ENCODE results near the gene SLFNL1. TPM values are rescaled to one million over a fixed set of nuclear protein-coding genes. Genes with fewer than 3 reads are reported as not detected.

SLFNL1 gene
- total and polyA plus RNA-seq, 9 donors: 0.05 to 1.2 (median 0.62) TPM

DNA sequence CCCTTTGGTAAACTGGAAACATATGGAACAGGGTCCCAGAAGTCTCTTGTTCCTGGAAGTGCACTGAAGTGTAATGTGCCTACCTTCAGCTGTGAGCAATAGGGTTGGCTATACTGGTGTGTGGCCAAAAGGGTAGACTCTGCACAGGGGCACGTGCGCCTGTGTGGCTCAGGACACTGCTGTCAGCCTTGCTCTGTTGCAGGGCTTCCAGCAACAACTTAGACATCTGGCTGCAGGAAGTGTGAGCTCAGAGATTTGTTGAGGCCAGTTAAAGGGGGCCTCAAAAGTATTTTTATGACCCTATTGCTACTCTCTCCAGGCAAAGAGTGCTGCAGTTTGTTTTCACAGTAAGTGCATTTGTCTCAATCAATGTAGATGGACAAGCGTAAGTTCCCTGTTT is 34.6 kb downstream of the SLFNL1 start:
- H3K4me1 ChIP-seq (ENCODE audit: insufficient read depth): peaks cover 12% of the 10 kb centered on the region
- no peak overlapping the region for H3K27ac ChIP-seq
- H3K36me3 ChIP-seq: no peaks in the 10 kb centered on the region
- H3K4me3 ChIP-seq: no peak overlapping the region
- no peaks in the 10 kb centered on the region for H3K9me3 ChIP-seq
- 82 to 85% (median 83%) methylated on average over 3 of the region's 3 CpGs for WGBS, 3 donors
- TF ChIP-seq, protein P1, sequence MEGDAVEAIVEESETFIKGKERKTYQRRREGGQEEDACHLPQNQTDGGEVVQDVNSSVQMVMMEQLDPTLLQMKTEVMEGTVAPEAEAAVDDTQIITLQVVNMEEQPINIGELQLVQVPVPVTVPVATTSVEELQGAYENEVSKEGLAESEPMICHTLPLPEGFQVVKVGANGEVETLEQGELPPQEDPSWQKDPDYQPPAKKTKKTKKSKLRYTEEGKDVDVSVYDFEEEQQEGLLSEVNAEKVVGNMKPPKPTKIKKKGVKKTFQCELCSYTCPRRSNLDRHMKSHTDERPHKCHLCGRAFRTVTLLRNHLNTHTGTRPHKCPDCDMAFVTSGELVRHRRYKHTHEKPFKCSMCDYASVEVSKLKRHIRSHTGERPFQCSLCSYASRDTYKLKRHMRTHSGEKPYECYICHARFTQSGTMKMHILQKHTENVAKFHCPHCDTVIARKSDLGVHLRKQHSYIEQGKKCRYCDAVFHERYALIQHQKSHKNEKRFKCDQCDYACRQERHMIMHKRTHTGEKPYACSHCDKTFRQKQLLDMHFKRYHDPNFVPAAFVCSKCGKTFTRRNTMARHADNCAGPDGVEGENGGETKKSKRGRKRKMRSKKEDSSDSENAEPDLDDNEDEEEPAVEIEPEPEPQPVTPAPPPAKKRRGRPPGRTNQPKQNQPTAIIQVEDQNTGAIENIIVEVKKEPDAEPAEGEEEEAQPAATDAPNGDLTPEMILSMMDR (IDR thresholded peaks at IDR 0.05): no peak
- no peak for TF ChIP-seq EP300 (IDR thresholded peaks at IDR 0.05)
- no peak for TF ChIP-seq POLR2A (IDR thresholded peaks at IDR 0.05)
- DNase-seq: no peak
- H3K27me3 ChIP-seq: no peaks in the 10 kb centered on the region
- intact Hi-C loops (cut with DNase I): no loop called here

DNA sequence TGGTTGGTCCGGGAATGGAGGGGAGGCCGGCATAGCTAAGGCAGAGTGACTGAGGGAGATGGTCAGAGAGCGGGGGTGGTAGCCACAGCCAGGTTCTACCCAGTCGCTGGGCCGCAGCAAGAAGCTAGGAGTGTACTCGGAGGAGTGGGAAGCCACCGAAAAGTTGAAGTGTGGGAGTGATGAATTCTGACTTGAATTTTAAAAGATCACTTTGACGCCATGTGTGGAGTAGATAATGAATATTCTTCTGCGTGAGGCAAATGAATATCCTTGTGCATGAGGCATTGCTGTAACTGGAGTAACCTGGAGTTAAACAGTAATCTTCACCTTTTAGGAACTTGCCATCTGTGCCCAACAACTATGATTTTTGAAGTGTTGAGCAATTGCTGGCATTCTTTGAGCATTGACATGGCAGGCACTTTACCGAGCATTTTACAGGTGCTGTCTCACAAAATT is 35.2 kb downstream of the SLFNL1 start:
- WGBS, 3 donors: 84 to 93% (median 88%) methylated on average over 10 of the region's 10 CpGs
- no peaks in the 10 kb centered on the region for H3K9me3 ChIP-seq
- H3K4me3 ChIP-seq: no peak overlapping the region
- DNase-seq: no peak
- peaks cover 14% of the 10 kb centered on the region for H3K4me1 ChIP-seq (ENCODE audit: insufficient read depth)
- no peak for TF ChIP-seq EP300 (IDR thresholded peaks at IDR 0.05)
- TF ChIP-seq, protein P1 (IDR thresholded peaks at IDR 0.05): no peak
- TF ChIP-seq POLR2A (IDR thresholded peaks at IDR 0.05): no peak
- H3K27me3 ChIP-seq: no peaks in the 10 kb centered on the region
- H3K27ac ChIP-seq: no peak overlapping the region
- no peaks in the 10 kb centered on the region for H3K36me3 ChIP-seq
- intact Hi-C loops (cut with DNase I): no loop called here

DNA sequence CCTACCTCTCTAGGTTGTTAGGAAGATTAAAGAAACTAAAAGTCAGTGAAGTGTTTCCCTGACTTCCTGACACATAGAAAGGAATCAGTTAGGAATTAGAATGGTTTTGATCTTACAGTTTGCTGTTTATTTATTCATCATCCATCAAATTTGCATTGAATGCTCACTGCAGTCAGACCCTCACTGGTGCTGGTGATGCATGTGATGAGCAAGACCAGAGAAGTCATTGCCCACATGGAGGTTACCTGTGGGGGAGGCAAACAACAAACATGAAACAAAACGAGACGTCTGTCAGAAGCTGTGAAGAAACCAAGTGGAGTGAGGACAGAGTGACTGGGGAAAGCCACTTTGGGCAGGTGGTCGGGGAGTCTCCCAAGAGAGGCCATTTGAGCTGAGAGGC is 35.6 kb downstream of the SLFNL1 start:
- H3K9me3 ChIP-seq: no peaks in the 10 kb centered on the region
- intact Hi-C loops (cut with DNase I): no loop called here
- no peak overlapping the region for H3K27ac ChIP-seq
- H3K36me3 ChIP-seq: no peaks in the 10 kb centered on the region
- no peaks in the 10 kb centered on the region for H3K27me3 ChIP-seq
- no peak for DNase-seq
- WGBS, 3 donors: 78 to 92% (median 89%) methylated on average over 3 of the region's 3 CpGs
- H3K4me3 ChIP-seq: no peak overlapping the region
- peaks cover 14% of the 10 kb centered on the region for H3K4me1 ChIP-seq (ENCODE audit: insufficient read depth)
- TF ChIP-seq POLR2A (IDR thresholded peaks at IDR 0.05) (no peak), EP300 (IDR thresholded peaks at IDR 0.05) (no peak)
- TF ChIP-seq, protein P1 (IDR thresholded peaks at IDR 0.05): no peak

DNA sequence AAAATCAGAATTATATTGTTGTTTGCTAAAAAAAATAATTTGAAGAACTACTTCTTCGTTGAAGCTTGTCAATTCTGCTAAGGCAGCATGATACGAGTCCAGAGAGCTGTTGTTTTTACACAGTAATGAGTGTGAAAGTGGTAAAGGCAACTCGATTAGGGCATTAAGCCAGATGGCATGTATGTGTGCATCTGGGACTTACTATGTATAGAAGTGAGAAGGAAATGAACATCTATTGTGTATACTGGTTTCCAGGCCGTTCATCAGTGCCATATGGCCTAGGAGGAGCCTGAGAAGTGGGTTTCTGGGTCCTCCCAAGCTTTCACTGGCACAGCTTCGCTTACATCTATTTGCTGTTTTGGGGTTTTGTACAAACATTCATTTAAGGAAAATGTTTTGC is 36.4 kb downstream of the SLFNL1 start:
- Histone ChIP-seq H3K9me3 (no peaks in the 10 kb centered on the region), H3K4me1 (ENCODE audit: insufficient read depth) (peaks cover 19% of the 10 kb centered on the region), H3K36me3 (no peaks in the 10 kb centered on the region), H3K27me3 (no peaks in the 10 kb centered on the region), H3K4me3 (no peak overlapping the region), H3K27ac (no peak overlapping the region)
- no peak for DNase-seq
- 62 to 73% (median 68%) methylated on average over 5 of the region's 5 CpGs for WGBS, 3 donors
- TF ChIP-seq EP300 (IDR thresholded peaks at IDR 0.05) (no peak), POLR2A (IDR thresholded peaks at IDR 0.05) (no peak)
- TF ChIP-seq, protein P1 (IDR thresholded peaks at IDR 0.05): no peak
- intact Hi-C loops (cut with DNase I): no loop called here
